ENCODE data around the gene PTGDS. TPM values are rescaled to one million over a fixed set of nuclear protein-coding genes. Genes with fewer than 3 reads are reported as not detected.

The PTGDS gene
- 225 TPM for total RNA-seq
- long read RNA-seq, transcript PTGDS-209 (6 exons, 754 nt) = minor isoform, 6 of 99 reads
- long read RNA-seq, transcript PTGDS-202 (7 exons, 807 nt) = major isoform, 85 of 99 reads
- long read RNA-seq, partial matches to known transcripts = 2 of 99 reads
- long read RNA-seq, other reads (novel, unspliced or antisense) = 6 of 99 reads

DNA sequence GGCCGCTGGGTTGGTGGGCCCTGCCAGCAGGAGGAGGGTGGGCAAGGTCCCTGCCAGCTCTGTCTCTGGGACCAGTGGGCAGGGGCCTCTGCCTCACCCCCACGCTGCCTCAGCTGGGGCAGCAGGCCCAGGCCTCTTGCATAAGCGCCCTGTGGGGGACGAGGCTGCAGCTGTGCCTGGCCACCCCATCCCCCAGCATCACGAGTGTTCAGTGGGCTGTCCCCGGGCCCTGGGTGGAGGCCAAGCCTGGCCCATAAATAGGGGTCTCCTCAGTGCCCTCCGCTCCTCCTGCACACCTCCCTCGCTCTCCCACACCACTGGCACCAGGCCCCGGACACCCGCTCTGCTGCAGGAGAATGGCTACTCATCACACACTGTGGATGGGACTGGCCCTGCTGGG lies at the start of gene PTGDS:
PTGDS (plus strand) TSS at position 282 of the 400 bp plus-strand sequence; CDS start at position 357, 75 bp downstream.
- intact Hi-C loops (cut with DNase I) = no loop called here
- H3K4me1 ChIP-seq = peaks cover 51% of the 10 kb centered on the region
- no peaks in the 10 kb centered on the region for H3K27me3 ChIP-seq (ENCODE audit: low read depth)
- peak within 1 kb of the TSS; percentile 66 for H3K27ac ChIP-seq
- H3K4me3 ChIP-seq = peak within 1 kb of the TSS; percentile 55
- H3K9me3 ChIP-seq = no peaks in the 10 kb centered on the region
- ATAC-seq = peak in 1 of 2 donors; percentile 20
- no peaks in the 10 kb centered on the region for H3K36me3 ChIP-seq
- DNase-seq = no peak
- TF ChIP-seq, protein P1, sequence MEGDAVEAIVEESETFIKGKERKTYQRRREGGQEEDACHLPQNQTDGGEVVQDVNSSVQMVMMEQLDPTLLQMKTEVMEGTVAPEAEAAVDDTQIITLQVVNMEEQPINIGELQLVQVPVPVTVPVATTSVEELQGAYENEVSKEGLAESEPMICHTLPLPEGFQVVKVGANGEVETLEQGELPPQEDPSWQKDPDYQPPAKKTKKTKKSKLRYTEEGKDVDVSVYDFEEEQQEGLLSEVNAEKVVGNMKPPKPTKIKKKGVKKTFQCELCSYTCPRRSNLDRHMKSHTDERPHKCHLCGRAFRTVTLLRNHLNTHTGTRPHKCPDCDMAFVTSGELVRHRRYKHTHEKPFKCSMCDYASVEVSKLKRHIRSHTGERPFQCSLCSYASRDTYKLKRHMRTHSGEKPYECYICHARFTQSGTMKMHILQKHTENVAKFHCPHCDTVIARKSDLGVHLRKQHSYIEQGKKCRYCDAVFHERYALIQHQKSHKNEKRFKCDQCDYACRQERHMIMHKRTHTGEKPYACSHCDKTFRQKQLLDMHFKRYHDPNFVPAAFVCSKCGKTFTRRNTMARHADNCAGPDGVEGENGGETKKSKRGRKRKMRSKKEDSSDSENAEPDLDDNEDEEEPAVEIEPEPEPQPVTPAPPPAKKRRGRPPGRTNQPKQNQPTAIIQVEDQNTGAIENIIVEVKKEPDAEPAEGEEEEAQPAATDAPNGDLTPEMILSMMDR (IDR thresholded peaks at IDR 0.05) = no peak

DNA sequence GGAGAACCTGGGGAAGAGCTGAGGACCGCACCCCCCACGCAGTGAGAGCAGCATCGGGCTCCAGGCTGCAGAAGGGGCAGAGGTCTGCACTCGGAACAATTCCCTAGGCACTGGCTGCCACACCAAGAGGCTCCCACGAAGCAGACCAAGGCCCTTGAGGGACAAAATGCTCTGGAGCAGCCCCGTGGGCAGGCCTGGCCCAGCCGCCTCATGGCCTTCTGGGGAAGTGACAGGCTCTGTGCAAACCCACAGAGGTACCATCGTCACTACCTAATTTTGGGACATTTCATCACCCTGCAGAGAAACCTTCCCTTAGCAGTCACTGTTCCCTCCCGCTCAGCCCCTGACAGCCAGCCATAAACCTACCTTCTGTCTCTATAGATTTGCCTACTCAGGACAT lies 48.7 kb upstream of the PTGDS start:
- H3K27ac ChIP-seq = no peak overlapping the region
- no peaks in the 10 kb centered on the region for H3K9me3 ChIP-seq
- TF ChIP-seq, protein P1 (IDR thresholded peaks at IDR 0.05) = no peak
- H3K36me3 ChIP-seq = peaks cover 35% of the 10 kb centered on the region
- ATAC-seq = peak; percentile 32 to 37
- DNase-seq = no peak
- H3K27me3 ChIP-seq (ENCODE audit: low read depth) = no peaks in the 10 kb centered on the region
- intact Hi-C loops (cut with DNase I) = no loop called here
- H3K4me1 ChIP-seq = no peaks in the 10 kb centered on the region
- H3K4me3 ChIP-seq = no peak overlapping the region

DNA sequence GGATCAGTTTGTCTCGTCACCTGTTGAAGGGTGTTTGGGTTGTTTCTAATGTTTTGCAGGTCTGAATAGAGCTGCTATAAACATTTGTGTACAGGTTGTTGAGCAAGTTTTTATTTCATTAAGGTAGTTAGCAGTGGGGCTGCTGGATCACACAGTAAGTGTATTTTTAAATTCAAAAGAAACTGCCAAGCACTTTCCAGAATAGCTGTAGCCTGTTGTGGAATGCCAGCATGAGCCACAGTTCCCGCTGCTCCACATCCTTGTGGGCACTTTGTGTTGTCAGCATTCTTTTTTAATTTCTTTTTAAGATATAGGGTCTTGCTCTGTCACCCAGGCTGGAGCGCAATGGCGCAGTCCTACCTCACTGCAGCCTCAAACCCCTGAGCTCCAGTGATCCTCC lies 47.3 kb upstream of the PTGDS start:
- Histone ChIP-seq H3K27me3 (ENCODE audit: low read depth) (no peaks in the 10 kb centered on the region), H3K27ac (no peak overlapping the region), H3K36me3 (peaks cover 22% of the 10 kb centered on the region), H3K4me1 (no peaks in the 10 kb centered on the region), H3K9me3 (no peaks in the 10 kb centered on the region), H3K4me3 (no peak overlapping the region)
- no peak for ATAC-seq
- DNase-seq = no peak
- TF ChIP-seq, protein P1 (IDR thresholded peaks at IDR 0.05) = no peak
- intact Hi-C loops (cut with DNase I) = no loop called here

DNA sequence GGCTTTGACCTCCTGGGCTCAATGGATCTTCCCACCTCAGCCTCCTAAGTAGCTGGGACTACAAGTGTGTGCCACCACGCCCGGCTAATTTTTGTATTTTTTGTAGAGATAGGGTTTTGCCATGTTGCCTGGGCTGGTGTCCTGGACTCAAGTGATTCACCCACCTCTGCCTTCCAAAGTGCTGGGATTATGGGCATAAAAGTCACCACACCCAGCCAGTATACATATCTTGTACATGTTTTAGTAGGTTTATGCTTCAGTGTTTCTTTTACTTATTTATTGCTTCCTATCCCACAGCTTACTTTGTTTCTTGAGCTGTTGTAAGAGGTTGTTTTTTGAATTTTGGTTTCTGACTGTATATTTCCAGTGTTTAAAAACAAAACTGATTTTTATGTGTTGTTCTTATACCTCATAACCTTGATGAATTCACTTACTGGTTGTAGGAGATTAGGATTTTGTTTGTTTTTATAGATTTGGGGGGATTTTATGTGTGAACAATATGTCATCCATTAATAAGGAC lies 45.6 kb upstream of the PTGDS start:
- no peak for ATAC-seq

DNA sequence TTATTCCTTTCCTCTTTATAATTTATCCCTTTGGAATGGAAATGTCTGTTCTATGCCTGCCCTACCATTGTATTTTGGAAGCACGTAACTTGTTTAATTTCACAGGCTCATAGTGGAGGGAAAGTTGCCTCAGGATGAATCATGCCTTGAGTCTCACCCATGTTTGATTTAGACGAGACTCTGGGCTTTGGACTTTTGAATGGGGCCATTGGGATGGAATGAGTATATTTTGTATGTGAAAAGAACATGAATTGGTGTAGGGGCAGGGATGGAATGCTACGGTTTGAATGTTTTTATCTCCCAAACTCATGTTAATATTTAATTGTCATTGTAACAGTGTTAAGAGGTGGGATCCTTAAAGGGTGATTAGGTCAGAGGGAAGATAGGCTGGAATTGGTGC lies 43.0 kb upstream of the PTGDS start:
- no peaks in the 10 kb centered on the region for H3K27me3 ChIP-seq (ENCODE audit: low read depth)

More for the DNA sequence above, 45.6 kb upstream of the PTGDS start:
- no peak for DNase-seq
- TF ChIP-seq, protein P1 (IDR thresholded peaks at IDR 0.05) = no peak
- intact Hi-C loops (cut with DNase I) = no loop called here
- Histone ChIP-seq H3K27me3 (ENCODE audit: low read depth) (no peaks in the 10 kb centered on the region), H3K9me3 (no peaks in the 10 kb centered on the region), H3K4me1 (no peaks in the 10 kb centered on the region), H3K4me3 (no peak overlapping the region), H3K27ac (no peak overlapping the region), H3K36me3 (peaks cover 6% of the 10 kb centered on the region)

More for the DNA sequence above, 43.0 kb upstream of the PTGDS start:
- no peak for ATAC-seq
- no peaks in the 10 kb centered on the region for H3K9me3 ChIP-seq
- H3K4me1 ChIP-seq = no peaks in the 10 kb centered on the region
- no peak overlapping the region for H3K27ac ChIP-seq
- H3K36me3 ChIP-seq = no peaks in the 10 kb centered on the region
- no peak for DNase-seq
- TF ChIP-seq, protein P1 (IDR thresholded peaks at IDR 0.05) = no peak
- intact Hi-C loops (cut with DNase I) = no loop called here
- no peak overlapping the region for H3K4me3 ChIP-seq

All from lower lobe of right lung (tissue), 2 donors.